ENCODE results near the gene GDPD2.
A peak's percentile ranks its signal among the peaks of the same experiment; 100 is the strongest.

The GDPD2 gene

GRCh38 chrX:70476166-70476933, 53.2 kb downstream of the GDPD2 start:
- no peak for DNase-seq (ENCODE audit: low read depth)

GRCh38 chrX:70476934-70477733, 54.0 kb downstream of the GDPD2 start:
- no peak for DNase-seq (ENCODE audit: low read depth)

GRCh38 chrX:70477734-70478075, 54.6 kb downstream of the GDPD2 start:
- DNase-seq (ENCODE audit: low read depth) = no peak

GRCh38 chrX:70478526-70479245, 55.6 kb downstream of the GDPD2 start:
- DNase-seq (ENCODE audit: low read depth) = no peak

- DNase-seq (ENCODE audit: low read depth) = no peak
Measured at GRCh38 chrX:70479247-70479921, 56.3 kb downstream of the GDPD2 start.

GRCh38 chrX:70479922-70480659, 57.0 kb downstream of the GDPD2 start:
- no peak for DNase-seq (ENCODE audit: low read depth)

GRCh38 chrX:70480660-70481018, 57.5 kb downstream of the GDPD2 start:
- DNase-seq (ENCODE audit: low read depth) = no peak

GRCh38 chrX:70481471-70482270, 58.6 kb downstream of the GDPD2 start:
- peak; percentile 5 for DNase-seq (ENCODE audit: low read depth)

- DNase-seq (ENCODE audit: low read depth) = no peak
Measured at GRCh38 chrX:70482300-70482699, 59.2 kb downstream of the GDPD2 start.
